Activated T-cell treated with anti-CD3 and anti-CD28 coated beads, Interleukin-2, amount 50 U/mL, for 72 hours (primary cell): ENCODE data around the gene MT1H. TPM values are rescaled to one million over a fixed set of nuclear protein-coding genes. Genes with fewer than 3 reads are reported as not detected.

Source experiments
- ATAC-seq, 2 donors: fragments of 150-1000 bp; cut with Tn5 transposase; replicated peaks in 1 of 2; 2 replicates each; pipeline ENCODE4 v1.10.0; 2021; ENCODE audit warnings: moderate library complexity in 2 of 2, mild to moderate bottlenecking in 1 of 2
- DNase-seq, 2 donors: peaks; one replicate each; pipeline ENCODE4 v3.0.0; 2021 to 2022; ENCODE audit warnings: mixed read lengths in 1 of 2
- H3K27ac Mint-ChIP-seq: one replicate; pipeline ENCODE4 v1.8.0; 2022; ENCODE audit warnings: mild to moderate bottlenecking, moderate library complexity, mixed read lengths
- H3K27me3 Mint-ChIP-seq: one replicate; pipeline ENCODE4 v1.8.0; 2022; ENCODE audit warnings: low read depth, mixed read lengths
- H3K36me3 Mint-ChIP-seq, 2 donors: one replicate each; pipeline ENCODE4 v1.8.0; 2022; ENCODE audit warnings: mixed read lengths in 2 of 2, mild to moderate bottlenecking in 1 of 2; ENCODE audit not compliant: insufficient read depth in 2 of 2
- H3K4me1 Mint-ChIP-seq: one replicate; pipeline ENCODE4 v1.8.0; 2022; ENCODE audit warnings: low read depth, mixed read lengths
- H3K4me3 Mint-ChIP-seq, 2 donors: one replicate each; pipeline ENCODE4 v1.8.0; 2022; ENCODE audit warnings: mild to moderate bottlenecking in 2 of 2, mixed read lengths in 2 of 2, moderate library complexity in 2 of 2
- H3K9me3 Mint-ChIP-seq, 2 donors: one replicate each; pipeline ENCODE4 v1.8.0; 2022; ENCODE audit warnings: mixed read lengths in 2 of 2
- total RNA-seq, 2 donors: library from RNA; stranded (reverse); gene quantifications; one replicate each; pipeline ENCODE4 v1.2.3, GENCODE V29; 2022

MT1H gene
- total RNA-seq, 2 donors from 2014 or later: 9.6 to 37.5 TPM

DNA sequence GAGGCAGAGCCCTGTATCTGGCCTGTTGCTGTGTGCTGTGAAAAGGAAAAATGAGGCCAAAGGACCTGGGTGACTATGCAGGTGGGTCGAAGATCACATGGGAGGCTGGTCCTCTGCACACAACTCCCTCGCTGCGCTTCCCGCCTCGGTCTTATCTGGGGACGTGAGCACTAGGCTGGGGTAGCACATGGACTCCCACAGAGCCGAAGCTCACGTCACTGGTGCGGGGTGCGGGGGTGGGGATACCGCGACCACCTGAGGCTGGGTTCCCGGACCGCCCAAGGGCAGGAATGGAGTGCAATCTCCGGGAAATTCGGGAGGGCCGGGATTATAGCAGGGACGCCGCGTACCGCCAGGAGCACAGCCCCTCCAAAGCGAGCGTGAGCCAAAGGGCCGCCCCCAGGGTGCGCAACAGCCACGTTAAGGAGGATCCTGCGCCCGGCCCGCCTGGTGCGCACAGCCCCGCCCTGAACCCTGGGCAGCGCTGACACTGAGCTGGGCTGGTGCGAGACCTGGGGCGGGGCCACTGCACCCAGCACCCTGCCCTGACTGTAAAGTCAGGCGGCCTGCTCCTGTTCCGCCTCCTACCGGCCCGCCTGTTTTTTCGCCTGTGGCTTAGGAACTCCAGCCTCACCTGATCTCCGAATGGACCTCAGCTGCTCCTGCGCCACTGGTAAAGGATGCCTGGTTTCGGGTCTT is 26.4 kb upstream of the MT1H start:
- Mint-ChIP-seq H3K4me1 (peaks cover 27% of the 10 kb centered on the region), H3K27ac (no peak overlapping the region), H3K36me3 (no peaks in the 10 kb centered on the region), H3K4me3 (peak overlapping the region; percentile 74), H3K9me3 (no peaks in the 10 kb centered on the region), H3K27me3 (peaks cover 40% of the 10 kb centered on the region)
- ATAC-seq (peak; percentile 100), DNase-seq (peak; percentile 87 to 89)

DNA sequence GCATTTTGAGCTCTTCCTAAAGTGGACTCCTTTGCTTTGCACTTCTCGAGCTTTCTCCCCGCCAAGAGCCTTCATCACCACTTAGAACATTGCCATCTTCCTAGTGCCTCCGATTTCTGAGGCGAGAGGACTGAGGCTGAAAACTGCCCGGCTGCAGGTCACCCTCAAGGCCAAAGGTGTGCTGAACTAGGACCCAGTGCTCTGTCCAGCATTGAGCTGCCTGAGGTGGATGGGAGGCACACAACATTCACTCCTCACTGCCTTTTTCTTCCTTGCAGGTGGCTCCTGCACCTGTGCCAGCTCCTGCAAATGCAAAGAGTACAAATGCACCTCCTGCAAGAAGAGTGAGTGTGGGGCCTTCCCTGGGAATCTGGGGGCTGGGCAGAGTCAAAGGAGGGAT is 25.8 kb upstream of the MT1H start:
- ATAC-seq (no peak), DNase-seq (no peak)
- no peaks in the 10 kb centered on the region for H3K36me3 Mint-ChIP-seq
- no peak overlapping the region for H3K27ac Mint-ChIP-seq
- peaks cover 39% of the 10 kb centered on the region for H3K27me3 Mint-ChIP-seq
- peaks cover 27% of the 10 kb centered on the region for H3K4me1 Mint-ChIP-seq
- H3K4me3 Mint-ChIP-seq: peak overlapping the region; percentile 74
- H3K9me3 Mint-ChIP-seq: no peaks in the 10 kb centered on the region

DNA sequence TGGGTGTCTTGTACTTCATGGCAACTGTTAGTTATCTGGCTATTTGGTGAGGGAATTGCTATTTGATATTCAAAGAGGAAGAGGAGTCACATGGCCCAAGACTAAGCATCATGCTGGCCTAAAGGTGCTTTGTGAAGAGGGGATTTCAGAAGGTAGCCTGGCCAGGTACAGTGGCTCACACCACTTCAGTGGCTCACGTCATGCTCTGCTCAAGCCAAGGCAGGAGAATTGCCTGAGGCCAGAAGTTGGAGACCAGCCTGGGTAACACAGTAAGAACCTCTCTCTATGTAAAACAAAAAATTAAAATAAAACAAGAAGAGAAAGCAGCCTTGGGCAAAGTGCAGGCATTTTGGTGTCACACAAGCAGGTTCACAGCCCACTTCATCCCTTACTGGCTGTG is 24.3 kb upstream of the MT1H start:
- Mint-ChIP-seq H3K27ac (no peak overlapping the region), H3K36me3 (no peaks in the 10 kb centered on the region), H3K27me3 (peaks cover 32% of the 10 kb centered on the region), H3K9me3 (no peaks in the 10 kb centered on the region), H3K4me3 (no peak overlapping the region), H3K4me1 (peaks cover 27% of the 10 kb centered on the region)
- no peak for ATAC-seq
- no peak for DNase-seq

DNA sequence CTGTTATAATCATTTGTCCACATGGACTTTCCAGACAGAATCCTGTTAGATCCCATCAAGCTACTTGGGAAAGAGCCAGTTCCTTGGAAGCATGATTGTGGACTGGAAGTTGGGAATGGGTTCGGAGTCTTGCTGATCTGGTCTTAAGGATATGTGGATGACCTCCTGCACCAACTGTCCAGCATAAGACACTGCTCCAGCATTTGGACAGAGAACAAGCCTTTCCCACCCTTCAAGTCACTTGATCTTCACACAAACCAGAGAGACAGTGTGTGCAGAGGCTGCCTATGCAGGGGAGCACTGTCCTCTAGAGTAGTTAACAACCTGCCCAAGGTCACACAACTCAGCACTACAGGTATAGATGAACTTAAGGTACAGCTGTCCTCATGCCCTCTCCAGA is 23.8 kb upstream of the MT1H start:
- Mint-ChIP-seq H3K4me1 (peaks cover 27% of the 10 kb centered on the region), H3K36me3 (no peaks in the 10 kb centered on the region), H3K27ac (no peak overlapping the region), H3K27me3 (peaks cover 26% of the 10 kb centered on the region), H3K9me3 (no peaks in the 10 kb centered on the region), H3K4me3 (no peak overlapping the region)
- no peak for DNase-seq
- no peak for ATAC-seq

DNA sequence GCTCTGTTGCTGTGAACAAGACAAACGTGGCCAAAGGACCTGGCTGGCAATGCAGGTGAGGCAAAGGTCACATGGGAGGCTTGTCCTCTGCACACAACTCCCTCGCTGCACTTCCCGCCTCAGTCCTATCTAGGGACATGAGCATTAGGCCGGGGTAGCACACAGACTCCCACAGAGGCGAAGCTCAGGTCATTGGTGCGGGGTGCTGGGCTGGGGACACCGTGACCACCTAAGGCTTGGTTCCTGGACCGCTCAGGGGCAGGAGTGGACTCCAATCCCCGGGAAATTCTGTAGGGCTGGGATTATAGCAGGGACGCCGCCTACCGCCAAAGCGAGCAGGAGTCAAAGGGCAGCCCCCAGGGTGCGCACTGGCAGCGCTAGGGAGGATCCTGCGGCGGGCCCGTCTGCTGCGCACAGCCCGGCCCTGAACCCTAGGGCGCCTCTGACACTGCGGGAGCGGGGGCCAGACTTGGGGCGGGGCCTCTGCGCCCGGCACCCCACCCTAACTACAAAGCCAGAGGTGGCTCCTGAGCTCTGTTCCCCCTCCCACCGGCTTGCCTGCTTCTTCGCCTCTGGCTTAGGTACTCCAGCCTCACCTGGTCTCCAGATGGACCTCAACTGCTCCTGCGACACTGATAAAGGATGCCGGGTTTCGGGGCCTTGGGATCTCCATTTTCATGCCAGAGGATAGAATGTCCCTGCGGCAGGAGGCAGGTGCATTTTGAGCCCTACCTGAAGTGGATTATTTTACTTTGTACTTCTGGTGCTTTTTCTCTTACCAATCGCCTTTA is 21.8 kb upstream of the MT1H start:
- ATAC-seq (no peak), DNase-seq (no peak)
- H3K36me3 Mint-ChIP-seq: no peaks in the 10 kb centered on the region
- H3K9me3 Mint-ChIP-seq: no peaks in the 10 kb centered on the region
- no peak overlapping the region for H3K27ac Mint-ChIP-seq
- peaks cover 30% of the 10 kb centered on the region for H3K27me3 Mint-ChIP-seq
- peaks cover 15% of the 10 kb centered on the region for H3K4me1 Mint-ChIP-seq
- H3K4me3 Mint-ChIP-seq: no peak overlapping the region

DNA sequence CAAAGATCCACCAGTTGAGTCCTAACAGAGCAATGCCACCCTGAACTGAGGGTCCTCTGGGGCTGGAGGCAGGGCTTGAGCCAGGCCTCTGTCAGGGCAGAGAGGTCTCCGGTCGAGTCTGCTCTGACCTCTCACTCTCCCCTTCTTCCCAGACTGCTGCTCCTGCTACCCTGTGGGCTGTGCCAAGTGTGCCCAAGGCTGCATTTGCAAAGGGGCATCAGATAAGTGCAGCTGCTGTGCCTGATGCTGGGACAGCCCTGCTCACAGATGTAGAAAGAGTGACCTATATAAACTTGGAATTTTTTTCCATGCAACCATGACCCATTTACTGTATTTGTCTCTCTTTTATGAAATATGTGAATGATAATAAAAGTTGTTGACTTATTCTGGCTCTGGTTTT is 20.3 kb upstream of the MT1H start:
- no peak overlapping the region for H3K27ac Mint-ChIP-seq

DNA sequence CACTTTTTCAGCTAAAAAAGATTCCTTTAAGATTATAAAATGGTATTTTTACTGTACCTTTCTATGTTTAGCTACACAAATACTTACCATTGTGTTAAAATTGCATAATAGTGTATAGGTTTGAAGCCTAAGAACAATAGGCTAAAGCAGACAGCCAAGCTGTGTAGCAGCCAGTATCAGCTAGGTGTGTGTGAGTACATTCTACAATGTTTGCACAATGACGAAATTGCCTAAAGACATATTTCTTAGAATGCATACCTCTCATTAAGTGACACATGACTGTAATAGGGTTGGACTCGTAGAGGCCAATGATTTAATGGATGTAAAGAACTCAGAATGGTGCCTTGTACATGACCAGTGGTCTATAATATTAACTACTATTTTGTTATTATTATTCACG is 19.8 kb upstream of the MT1H start:
- Mint-ChIP-seq H3K27me3 (peaks cover 40% of the 10 kb centered on the region), H3K27ac (no peak overlapping the region), H3K4me1 (no peaks in the 10 kb centered on the region), H3K4me3 (no peak overlapping the region), H3K9me3 (no peaks in the 10 kb centered on the region), H3K36me3 (no peaks in the 10 kb centered on the region)
- no peak for DNase-seq
- no peak for ATAC-seq

More for the DNA sequence above, 20.3 kb upstream of the MT1H start:
- H3K36me3 Mint-ChIP-seq: no peaks in the 10 kb centered on the region
- ATAC-seq (no peak), DNase-seq (no peak)
- no peak overlapping the region for H3K4me3 Mint-ChIP-seq
- H3K4me1 Mint-ChIP-seq: peaks cover under 1% of the 10 kb centered on the region
- no peaks in the 10 kb centered on the region for H3K9me3 Mint-ChIP-seq
- peaks cover 38% of the 10 kb centered on the region for H3K27me3 Mint-ChIP-seq

DNA sequence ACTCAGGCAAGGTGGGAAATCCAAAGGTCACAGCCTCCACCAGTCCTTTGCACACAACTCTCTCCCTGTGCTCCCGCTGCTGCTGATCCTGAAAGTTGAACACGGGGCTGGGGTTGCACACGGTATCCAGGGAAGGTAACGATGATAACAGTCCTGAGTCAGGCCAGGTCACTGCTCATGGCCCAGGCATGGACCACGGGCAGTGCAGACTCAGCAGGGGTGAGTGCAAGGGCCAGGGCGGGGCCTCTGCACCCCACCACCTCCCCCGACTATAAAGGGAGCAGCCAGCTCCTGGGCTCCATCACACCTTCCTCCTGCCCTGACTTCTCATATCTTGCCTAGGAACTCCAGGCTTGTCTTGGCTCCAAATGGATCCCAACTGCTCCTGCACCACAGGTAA is 18.0 kb upstream of the MT1H start, which contains the start of gene MT1B:
Gene MT1B, plus strand, starts transcription at position 301 of the 400 bp plus-strand sequence. Its CDS starts 68 bp downstream, at position 369.
- no peaks in the 10 kb centered on the region for H3K4me1 Mint-ChIP-seq
- no peak for DNase-seq
- H3K4me3 Mint-ChIP-seq: no peak within 1 kb of the TSS
- no peak within 1 kb of the TSS for H3K27ac Mint-ChIP-seq
- no peaks in the 10 kb centered on the region for H3K9me3 Mint-ChIP-seq
- no peak for ATAC-seq
- H3K27me3 Mint-ChIP-seq: peaks cover 43% of the 10 kb centered on the region
- no peaks in the 10 kb centered on the region for H3K36me3 Mint-ChIP-seq

DNA sequence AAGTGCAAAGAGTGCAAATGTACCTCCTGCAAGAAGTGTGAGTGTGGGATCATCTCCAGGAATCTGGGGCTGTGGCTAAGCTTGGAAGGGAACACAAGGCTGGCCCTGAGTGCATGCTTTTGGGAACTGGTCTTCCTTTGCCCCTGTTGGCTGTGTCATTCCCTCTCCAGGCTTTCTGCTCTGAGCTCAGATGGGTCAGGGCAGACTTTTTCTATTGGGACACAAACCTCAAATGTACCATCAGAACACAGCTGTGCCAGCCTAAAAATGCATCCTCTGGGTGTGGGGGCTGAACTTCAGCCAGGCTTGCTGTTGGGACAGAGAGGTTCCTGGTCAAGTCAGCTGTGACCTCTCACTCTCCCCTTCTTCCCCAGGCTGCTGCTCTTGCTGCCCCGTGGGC is 17.0 kb upstream of the MT1H start:
- Mint-ChIP-seq H3K36me3 (no peaks in the 10 kb centered on the region), H3K4me3 (no peak overlapping the region), H3K27ac (no peak overlapping the region), H3K9me3 (no peaks in the 10 kb centered on the region), H3K27me3 (peaks cover 35% of the 10 kb centered on the region), H3K4me1 (peaks cover 5% of the 10 kb centered on the region)
- DNase-seq (no peak), ATAC-seq (no peak)

DNA sequence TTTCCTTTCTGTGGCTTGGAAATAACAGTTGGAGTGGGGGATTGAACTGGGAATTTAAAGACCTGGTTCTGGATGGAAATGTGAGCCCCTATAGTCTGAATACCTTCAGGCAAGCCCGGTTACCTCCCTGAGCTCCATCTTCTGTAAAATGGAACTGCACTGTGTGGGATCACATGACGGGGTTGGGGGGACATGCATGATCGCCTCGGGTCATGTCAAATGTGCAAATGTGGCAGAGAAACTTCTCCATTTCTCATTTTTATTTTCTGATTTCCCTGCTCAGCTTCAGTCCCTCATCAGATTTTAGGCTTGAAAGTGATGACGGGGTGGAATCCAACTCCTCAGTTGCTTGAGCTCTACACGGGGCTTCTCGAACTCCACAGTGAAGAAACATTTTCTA is 16.4 kb upstream of the MT1H start:
- peaks cover 10% of the 10 kb centered on the region for H3K4me1 Mint-ChIP-seq
- no peak for ATAC-seq
- H3K27ac Mint-ChIP-seq: no peak overlapping the region
- no peaks in the 10 kb centered on the region for H3K9me3 Mint-ChIP-seq
- H3K27me3 Mint-ChIP-seq: peaks cover 35% of the 10 kb centered on the region
- no peak for DNase-seq
- no peak overlapping the region for H3K4me3 Mint-ChIP-seq
- H3K36me3 Mint-ChIP-seq: no peaks in the 10 kb centered on the region

DNA sequence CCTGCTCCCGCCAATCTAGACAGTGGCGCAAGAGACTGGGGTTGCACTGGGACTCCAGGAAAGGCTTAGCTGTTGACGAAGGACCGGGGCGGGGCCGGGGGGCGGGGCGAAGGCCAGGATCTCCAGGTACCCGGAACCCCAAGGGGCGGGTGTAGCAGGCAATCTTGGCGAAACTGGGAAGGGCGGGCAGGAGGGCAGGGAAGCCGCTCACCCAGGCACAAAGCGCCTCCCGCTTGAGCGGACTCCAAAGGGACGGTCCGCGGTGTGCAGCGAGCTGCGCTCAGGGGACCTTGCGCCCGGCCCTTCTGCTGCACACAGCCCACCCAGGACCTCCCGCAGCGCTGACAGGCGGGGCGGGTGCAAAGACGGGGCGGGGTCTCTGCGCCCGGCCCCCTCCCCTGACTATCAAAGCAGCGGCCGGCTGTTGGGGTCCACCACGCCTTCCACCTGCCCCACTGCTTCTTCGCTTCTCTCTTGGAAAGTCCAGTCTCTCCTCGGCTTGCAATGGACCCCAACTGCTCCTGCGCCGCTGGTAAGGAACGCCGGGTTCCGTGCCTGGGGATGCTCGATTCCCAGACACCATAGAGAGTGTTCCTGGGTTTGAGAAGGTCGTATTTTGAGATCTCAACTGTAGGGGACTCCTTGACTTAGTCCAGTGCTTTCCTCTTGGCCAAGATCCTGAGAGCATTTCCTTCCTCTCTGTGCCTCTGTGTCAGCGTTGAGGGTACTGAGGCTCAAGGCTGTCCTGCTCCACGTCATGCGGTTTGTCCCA is 11.9 kb upstream of the MT1H start, which contains the start of gene MT1F:
Gene MT1F, plus strand, starts transcription at position 405 of the 772 bp plus-strand sequence. Its CDS starts 100 bp downstream, at position 505.
- ATAC-seq: peak; percentile 92 to 95
- H3K4me3 Mint-ChIP-seq: peak within 1 kb of the TSS; percentile 92 to 98
- H3K36me3 Mint-ChIP-seq: no peaks in the 10 kb centered on the region
- H3K9me3 Mint-ChIP-seq: no peaks in the 10 kb centered on the region
- DNase-seq: peak; percentile 71 to 76
- peak within 1 kb of the TSS; percentile 89 for H3K27ac Mint-ChIP-seq
- peaks cover 21% of the 10 kb centered on the region for H3K27me3 Mint-ChIP-seq
- H3K4me1 Mint-ChIP-seq: peaks cover 23% of the 10 kb centered on the region

DNA sequence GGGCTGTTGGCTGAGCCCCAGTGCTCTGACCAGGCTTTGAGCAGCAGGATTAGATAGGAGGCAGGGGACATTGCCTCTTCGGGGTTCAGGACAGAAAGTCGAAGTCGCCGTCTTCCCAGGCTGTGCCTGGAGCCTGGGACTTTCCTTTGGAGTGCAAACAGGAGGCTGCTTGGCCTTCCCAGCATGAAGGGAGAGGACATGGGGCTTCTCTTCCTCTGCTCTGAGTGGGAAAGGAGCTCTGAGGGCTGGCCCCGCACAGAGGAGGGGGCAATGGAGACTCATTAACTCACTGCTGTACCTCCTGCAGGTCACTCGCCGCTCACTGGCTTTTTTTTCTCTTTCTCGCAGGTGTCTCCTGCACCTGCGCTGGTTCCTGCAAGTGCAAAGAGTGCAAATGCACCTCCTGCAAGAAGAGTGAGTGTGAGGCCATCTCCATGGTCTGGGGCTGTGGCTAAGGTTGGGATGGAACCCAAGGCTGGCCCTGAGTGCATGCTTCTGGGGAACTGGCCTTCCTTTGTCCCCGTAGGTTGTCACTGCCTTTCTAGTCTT is 11.2 kb upstream of the MT1H start:
- no peaks in the 10 kb centered on the region for H3K36me3 Mint-ChIP-seq
- no peak for DNase-seq

More for the DNA sequence above, 11.2 kb upstream of the MT1H start:
- no peak for ATAC-seq
- Mint-ChIP-seq H3K4me1 (peaks cover 28% of the 10 kb centered on the region), H3K9me3 (no peaks in the 10 kb centered on the region), H3K27me3 (peaks cover 16% of the 10 kb centered on the region), H3K27ac (no peak overlapping the region), H3K4me3 (peak overlapping the region; percentile 92 to 98)
